Measurements from ENCODE around the gene RAD51B.
"Not testable (repeated sequence)": the region's sequence is repeated elsewhere in the genome, so short reads cannot be mapped to it uniquely, and the experiment has no call there.

RAD51B gene

DNA sequence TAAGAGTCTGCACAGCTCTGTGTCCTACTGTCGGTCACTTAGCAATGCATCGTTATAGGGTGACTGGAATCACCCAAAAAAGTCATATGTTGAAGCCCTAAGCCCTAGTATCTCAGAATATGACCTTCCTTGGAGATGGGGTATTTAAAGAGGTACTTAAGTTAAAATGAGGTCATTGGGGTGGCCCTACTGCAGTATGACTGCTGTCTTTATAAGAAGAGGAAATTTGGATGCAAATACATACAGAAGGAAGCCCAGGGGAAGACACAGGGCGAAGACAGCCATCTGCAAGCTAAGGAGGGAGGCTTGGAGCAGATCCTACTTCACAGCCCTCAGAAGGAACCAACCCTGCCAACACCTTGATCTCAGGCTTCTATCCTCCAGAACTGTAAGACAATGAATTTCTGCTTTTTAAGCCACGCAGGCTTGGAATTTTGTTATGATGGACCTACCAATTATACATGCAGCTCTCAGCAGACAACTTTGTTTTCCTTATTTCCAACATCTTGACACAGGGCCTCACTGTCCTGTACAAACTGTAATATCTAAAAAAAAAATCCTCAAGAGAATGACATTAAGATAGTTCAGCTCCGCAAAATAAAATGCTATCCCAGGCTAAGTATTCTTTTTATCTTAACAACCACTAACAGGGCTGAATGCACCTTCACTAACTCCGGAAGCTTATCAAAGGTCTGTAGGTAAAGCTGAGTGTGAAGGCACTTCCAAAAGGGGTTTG is 932.9 kb downstream of the RAD51B start:
- DNase-seq (ENCODE audit: low spot score): no peak

DNA sequence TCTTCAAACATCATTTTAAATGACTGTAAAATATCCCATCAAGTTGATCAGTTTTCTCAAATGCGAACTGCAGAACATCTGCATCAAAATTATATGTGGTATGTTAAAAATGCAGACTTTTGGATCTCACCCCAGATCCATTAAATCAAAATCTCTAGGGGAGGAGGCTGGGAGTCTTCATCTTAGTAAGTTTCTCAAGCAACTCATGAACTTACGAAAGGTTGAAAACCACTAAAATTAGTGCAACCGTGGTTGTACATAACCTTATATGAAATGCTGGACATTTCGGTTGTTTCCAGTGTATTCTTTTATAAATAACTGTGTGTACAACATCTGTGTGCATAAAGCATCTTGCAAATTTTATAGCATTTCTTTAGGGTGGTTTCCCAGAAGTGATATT is 934.1 kb downstream of the RAD51B start:
- DNase-seq (ENCODE audit: low spot score): no peak

DNA sequence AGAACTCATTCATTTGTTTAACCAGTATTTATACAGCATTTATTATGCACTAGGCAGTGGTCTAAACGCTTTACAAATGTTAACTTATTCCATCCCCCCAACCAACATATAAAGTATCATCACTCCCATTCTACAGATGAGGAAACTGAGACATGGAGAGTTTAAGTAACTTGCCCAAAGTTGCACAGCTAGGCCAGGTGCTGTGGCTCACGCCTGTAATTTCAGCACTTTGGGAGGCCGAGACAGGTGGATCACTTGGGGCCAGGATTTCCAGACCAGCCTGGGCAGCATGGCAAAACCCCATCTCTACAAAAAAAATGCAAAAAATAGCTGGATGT is 935.4 kb downstream of the RAD51B start:
- no peak for DNase-seq (ENCODE audit: low spot score)

DNA sequence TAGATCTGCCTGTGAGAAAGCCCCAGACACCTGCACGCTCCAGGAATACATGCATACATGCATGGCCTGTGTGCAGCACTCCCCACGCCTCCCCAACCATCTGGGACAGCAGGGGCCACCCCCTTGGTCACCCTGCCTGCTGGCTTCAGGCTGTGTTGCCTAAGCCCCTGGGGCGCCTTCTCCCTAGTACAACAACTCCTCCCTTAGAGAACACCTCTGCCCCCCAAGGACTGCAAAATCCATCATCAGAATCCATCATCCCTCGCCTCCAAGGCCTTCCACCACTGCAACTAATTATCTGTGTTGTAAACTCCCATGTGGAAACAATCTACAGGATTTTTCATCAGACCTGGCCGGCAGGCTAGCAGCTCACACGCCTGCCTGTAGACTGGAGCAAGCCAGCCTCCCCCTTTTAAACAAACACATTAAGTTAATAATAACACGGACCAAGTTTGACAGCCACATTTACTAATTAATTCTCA is 936.5 kb downstream of the RAD51B start:
- DNase-seq (ENCODE audit: low spot score): no peak

DNA sequence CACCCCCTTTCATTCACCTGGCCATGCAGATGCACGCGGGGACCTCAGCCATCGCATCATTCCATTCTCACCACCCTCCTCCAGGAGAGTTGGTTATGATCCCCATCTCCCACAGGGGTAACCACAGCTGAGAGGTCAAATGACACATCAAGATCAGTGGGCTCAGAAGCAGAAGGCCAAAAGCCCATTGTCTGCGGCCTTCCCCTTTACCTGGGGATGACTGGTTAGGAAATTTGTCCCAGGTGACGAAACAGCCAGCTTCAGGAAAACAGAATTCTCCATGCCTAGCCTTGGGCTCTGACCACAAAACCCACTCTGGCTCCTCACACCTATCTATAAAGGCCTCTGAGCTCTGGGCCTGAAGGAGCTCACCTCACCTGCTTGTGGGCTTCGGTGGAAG is 937.2 kb downstream of the RAD51B start:
- DNase-seq (ENCODE audit: low spot score): no peak

DNA sequence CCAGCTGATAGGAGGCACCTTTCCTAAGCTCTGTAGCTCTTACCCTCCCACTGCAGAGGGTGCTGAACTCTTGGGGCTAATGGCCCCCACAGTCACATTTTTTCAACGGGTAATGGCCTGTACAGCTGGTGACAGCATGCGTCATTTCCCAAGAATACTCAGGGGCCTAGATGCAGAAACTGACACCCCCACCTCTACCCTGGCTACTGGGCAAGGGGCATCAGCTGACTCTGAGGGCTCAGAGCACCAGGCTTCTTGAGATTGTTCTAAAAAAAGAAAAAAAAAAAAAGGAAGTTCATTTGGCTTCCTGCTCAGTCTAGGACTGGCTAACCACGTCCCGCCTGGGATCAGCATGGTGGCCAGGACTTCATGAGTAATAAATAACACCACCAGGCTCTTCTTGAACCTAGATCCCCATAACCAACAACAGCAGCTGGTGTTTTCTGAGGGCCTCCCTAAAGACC is 938.1 kb downstream of the RAD51B start:
- no peak for DNase-seq (ENCODE audit: low spot score)

DNA sequence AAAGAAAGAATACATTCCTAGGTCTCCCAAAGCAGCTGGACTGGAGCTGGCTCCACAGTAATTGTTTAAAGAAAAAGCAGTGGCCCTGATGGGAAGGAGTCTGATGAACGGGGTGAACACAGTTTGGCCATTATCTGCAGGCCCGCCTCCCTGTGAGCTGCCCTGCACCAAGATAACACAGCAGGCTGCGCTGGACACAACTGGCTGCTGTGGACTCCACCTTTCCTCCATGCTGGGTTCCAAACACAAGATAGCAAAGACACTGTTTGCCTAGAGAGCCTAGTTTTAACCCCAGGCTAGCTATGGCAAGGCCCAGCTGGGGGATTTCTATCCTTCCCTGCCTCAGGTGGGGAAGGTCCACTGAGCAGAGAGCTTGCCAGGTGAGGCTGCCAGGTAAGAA is 938.7 kb downstream of the RAD51B start:
- DNase-seq (ENCODE audit: low spot score): no peak

DNA sequence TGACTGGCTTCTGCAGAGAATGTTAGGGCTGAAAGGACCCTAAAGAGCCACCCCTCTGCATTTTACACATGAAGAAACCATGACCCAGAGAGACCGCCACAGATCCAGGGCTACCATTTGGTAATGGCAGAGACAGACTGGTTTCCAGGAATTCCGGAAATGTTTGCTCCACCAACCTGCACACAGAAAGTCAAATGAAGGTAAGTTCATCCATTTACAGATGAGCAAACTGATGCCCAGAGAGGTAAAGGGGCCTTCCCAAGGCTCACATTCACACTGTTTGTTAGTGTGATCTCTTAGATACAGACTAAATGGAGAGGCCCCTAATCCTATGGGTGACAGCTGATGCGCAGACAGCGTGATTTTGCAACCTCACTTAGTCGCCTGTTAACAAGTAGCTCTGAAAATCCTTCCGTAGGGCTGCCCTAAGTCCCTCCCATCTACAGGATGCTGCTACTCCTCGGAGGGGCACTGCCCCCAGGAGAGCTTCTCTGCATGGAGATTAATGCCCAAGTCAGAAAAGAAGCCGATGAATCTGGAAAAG is 939.5 kb downstream of the RAD51B start:
- no peak for DNase-seq (ENCODE audit: low spot score)

DNA sequence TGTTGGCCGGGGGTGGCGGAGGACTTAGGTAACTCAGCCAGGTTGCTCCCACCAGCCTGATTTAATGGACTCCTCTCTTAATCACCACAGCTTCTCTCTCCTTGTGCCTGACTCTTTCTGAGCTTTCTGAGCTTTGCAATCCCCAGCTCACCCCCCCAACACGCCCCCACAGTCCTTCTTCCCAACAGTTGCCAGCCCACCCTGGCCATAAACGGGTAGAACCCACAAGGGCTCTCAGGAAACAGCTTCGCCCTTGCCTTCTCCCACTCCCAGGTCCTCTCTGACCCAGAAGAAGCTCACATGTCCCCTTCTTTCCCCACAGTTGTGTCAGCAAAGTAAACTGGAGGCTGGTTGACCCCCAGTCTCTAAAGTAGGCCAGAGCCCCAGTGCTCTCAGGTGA is 940.4 kb downstream of the RAD51B start:
- DNase-seq (ENCODE audit: low spot score): no peak

DNA sequence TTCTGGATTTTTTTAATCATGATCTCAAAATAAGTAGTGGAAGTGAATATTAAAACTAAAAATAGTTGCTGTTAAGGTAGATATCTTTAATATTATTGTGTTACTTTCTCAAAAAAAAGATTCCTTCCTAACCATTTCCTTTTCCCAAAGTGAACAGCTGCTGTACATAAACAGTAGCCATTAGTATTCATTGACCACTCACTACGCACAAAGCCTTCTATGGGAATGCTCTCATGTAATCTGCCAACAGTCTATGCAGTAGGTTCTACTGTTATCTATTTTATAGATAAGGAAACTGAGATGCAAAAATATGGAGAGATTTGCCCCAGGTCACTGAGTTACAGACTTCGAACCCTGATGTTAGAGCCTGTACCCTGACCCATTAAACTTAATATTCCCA is 941.2 kb downstream of the RAD51B start:
- DNase-seq (ENCODE audit: low spot score): no peak

DNA sequence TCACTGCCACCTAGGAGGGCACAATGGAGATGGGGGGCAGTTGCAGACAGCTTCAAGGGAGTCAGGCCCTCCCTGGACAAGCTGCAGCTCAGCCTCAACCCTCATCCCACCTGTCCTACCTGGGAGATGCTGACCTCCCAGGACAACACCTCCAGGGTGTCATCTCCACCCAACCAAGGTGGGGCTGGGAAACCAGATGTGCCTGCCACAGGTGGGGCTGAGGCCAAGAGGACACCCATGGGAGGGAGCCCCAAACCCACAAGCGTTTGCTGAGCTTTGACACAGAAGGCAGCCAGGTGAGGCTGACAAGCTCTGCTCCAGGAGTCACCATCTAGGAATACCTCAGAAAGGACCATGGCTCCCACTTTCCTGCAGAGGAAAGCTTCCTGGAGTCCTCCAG is 941.8 kb downstream of the RAD51B start:
- DNase-seq (ENCODE audit: low spot score): no peak

DNA sequence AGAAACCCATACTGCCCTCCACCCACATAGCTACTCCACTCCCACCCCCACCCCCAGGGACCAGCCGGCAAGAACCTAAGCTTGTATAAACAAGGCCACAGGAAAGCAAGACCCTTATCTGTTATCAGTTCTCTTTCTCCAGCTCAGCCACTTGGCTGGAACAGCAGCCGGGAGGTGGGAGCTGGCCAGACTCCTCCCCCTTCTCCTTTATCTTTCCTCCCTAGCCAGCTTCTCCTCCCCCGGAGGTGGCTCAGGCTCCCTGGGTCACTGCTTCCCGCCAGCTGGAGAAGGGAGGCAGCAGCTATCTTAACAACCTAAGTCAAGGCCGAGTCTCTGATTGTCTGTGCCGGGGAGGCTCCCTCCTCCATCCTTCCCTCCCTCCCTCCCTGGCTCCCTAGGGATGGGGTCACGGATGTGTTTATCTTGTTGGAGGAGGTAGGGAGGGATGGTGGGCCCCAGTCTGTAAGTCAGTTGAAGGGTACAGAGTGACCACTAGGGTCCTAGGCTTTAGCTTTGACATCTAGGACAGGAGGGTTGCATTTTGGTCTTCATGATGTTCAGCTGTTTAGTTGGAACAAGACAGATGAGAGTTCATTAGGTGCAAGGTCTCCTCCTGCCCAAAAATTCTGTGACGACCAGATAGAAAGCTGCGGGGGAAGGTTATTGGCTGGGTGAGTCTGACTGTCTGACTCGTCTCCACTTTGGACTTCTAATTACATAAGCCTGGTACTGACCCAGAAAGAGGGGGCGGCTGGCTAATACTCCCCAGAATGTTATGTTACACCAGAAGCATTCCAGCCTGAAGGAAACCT is 943.6 kb downstream of the RAD51B start:
- no peak for DNase-seq (ENCODE audit: low spot score)

DNA sequence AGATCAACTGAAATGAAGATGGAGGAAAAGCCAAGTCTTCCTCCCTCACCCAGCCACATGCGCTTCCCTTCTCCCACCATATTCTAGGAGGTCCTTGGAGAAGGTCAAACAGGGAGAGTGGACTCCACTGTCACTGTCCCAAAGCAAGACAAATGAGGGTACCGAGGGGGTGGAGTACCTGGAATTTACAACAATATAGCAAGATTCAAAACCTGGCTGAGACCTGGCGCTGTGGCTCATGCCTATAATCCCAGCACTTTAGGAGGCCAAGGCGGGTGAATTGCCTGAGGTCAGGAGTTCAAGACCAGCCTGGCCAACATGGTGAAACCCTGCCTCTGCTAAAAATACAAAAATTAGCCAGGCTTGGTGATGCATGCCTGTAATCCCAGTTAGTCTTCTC is 944.3 kb downstream of the RAD51B start:
- not testable (repeated sequence) for DNase-seq (ENCODE audit: low spot score)

DNA sequence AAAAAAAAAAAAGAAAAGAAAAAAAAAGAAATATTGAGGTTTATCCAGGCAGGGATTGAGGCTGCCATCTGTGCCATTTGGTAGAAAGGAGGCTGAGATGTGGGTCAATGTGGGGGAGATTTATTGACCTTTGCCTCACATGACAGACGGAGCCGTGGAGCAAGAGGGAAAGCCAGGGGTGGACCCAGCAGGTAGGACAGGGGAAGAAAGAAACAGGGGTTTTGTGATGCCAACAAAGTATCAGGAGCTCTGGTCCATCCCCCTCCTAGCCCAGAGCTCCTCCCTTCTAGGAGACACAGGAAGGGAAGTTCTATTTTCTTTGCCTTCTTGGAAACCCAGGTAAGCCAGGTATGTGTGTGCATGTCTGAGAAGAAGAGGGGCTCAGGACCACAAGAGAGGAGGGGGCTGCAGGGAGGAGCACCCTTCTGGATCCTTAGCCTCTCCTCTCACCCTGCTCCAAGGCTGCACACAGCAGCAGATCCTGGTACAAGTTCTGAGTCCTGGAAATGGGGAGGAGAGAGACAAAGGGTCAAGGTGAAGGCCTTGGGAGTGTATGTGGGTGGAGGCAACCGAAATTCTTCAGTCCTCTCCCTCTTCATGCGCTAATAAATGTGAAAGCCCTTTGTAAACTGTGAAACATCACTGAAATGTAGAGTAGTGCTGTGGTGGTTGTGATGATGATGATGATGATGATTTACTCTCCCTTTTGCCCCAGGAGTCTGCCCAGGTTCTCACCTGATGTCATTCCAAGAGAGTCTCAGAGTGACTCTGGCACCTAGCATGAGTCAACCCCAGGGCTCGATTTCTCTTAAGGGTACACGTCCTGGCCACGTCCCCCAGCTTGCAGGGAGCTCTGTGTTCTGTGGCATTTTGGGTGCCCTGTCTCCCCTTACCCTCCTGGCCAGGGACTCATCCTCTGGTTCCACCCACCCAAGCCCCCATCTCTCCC is 947.0 kb downstream of the RAD51B start:
- no peak for DNase-seq (ENCODE audit: low spot score)

DNA sequence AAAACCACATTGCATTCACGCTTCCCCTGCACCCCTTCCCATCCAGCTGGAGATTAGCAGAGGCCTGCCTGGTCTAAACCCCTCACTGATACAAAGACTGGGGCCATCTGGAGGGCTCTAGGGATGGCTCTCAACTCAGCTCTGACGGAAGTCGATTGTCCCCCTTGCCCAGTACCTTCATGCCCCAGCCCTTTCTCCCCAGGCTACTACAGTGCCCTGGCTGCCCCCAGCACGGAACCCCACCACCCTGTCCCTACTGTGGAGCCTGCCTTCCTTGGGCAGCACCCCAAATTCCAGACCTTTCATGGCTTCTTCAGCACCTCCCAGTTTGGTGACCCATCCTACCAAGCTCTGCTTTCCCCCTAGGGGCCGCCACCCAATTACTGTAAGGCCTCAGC is 947.7 kb downstream of the RAD51B start:
- DNase-seq (ENCODE audit: low spot score): no peak

DNA sequence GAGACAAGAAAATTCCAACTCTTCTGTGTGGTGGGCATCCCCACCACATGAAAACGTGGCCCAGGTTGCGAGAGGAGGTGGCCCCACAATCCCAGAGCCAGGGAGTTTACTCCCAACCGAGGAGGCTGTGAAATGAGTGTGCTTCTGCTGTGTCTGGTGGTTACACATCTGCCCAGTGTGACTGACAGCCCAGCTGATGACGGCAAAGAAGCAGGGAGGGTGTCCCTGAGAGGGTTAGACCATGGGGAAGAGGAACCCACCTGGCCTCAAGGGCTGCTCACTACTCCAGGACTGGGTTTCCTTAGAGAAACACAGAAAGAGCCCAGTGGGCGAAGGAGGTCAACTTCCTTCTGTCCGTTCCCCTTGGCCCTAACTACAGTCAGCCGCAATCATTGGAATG is 948.7 kb downstream of the RAD51B start:
- no peak for DNase-seq (ENCODE audit: low spot score)

DNA sequence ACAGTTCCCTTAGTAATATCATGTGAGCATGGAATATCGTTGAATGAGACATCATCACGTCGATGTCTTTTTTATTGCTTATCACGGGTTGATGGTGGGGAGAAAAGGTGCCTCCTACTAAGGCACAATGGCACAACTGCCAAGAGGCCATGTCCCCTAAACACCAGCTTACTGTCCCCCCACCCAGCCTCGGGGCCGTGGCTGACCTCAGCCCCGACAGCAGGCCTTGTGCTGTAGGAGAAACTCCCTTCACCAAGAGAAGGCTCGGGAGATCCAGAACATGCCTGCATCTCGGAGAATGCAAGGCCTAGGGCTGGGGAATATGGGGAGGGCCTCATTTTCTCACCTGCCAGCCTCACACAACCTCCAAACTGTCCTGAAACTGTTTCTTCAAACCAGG is 950.5 kb downstream of the RAD51B start:
- no peak for DNase-seq (ENCODE audit: low spot score)

DNA sequence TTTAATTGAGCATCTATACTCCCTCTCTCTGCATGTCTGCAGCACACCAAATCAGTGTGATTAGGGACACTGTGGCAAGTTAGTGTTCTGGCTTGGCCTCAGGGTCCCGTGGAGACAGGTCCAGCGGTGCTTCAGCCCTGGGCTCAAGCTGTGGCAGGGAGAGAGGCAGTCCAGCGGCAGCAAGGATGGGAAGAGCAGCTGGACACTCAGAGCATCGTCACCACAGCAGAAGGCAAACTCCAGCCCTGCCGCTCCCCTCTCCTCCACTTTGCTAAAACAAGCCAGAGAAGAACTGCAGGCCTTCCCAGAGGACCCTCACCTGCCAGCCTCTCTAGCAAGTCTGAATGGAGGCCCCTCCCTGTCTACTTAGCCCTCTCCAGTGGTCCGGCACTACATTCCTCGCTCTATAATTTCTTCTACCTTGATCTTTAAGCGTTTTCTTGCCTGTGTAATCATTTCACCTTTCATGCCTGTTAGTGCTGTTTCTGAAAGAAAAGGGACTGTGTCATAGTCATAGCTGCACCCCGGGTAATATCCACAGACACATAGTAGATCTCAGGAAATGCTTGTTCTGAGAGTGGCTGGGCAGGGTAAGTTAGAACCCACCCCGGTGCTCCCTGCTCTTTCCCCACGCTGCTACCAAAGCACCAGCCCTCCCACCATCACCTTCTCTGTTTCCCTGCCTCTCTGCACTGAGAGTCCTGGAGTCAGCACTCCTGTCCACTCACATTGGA is 951.1 kb downstream of the RAD51B start:
- no peak for DNase-seq (ENCODE audit: low spot score)

DNA sequence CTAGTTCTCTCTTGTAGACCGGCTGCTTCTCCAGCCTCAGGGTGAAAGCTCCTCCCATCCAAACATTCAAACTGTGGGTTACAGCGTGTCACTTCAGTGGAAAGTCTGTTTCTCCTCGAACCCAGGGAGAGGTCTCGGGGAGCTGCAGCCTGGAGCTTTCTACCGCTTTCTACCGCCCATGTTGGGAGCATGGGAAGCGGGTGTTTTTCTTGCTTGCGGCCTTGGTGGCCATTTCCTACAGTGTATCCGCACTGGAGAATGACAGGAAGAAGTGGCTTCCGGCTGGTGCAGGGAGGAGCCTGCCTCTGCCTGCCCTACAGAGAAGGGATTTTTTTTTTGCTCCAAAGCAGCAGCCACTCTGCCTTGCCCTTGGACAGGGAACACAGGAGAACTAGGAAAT is 952.1 kb downstream of the RAD51B start:
- no peak for DNase-seq (ENCODE audit: low spot score)

DNA sequence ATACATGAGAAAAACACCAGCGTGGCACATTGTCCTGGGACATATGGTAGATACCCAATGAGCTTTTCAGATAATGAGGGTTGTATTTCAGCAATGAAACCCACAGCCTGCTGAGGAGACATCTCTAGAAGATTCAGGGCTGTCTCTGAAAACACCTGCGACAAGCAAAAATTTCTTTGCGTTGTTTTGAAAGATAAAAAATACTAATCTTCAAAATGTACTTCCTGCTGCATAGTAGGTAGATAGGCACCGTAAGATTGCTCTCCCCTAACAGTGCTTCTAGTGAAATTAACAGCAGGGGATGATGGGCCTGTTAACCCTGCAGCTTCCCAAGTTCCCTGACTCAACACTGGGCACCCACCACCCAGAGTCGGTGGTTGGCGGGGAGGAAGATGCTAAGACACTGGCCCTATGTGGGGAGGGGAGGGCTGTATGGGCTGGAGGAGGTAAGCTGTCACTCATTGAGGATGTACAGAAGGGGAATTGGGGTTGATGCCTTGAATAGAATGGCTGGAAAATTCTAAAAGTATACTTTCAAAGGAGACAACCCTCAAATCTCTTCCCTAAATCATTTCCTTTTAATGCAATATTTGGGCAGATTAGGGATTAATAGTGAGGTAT is 953.3 kb downstream of the RAD51B start:
- no peak for DNase-seq (ENCODE audit: low spot score)

Measured in CD4-positive, alpha-beta T cell treated with Interleukin-6 at 100 ng/mL for 8 hours (primary cell).